GM23338 (cell line): ENCODE results near the gene LAMB1. TPM values are rescaled to one million over a fixed set of nuclear protein-coding genes. Genes with fewer than 3 reads are reported as not detected.

ENCODE experiments used
- ATAC-seq: fragments of 200-7000 bp; cut with Tn5 transposase; 3 replicates; pipeline ENCODE4 v1.9.1; 2020
- DNase-seq: peaks from one replicate; pipeline ENCODE4 v3.0.0-alpha.2; 2015; ENCODE audit warnings: low spot score
- H2AFZ ChIP-seq: fragments of 200-600 bp; sonication (generic); 2 replicates; pipeline ENCODE4 v1.8.0; 2016; ENCODE audit warnings: antibody characterized with exemption, mild to moderate bottlenecking, moderate library complexity
- H3F3A ChIP-seq: fragments of 200-600 bp; sonication (generic); replicated peaks from 2 replicates; pipeline ENCODE4 v1.8.0; 2017; ENCODE audit warnings: antibody characterized with exemption, mixed run types, low read depth
- H3K27ac ChIP-seq: fragments of 200-600 bp; sonication (generic); 2 replicates; pipeline ENCODE4 v1.6.1; 2016; ENCODE audit warnings: low read depth
- H3K27me3 ChIP-seq: fragments of 200-600 bp; sonication (generic); 2 replicates; pipeline ENCODE4 v1.8.0; 2016; ENCODE audit warnings: mild to moderate bottlenecking, mixed run types, moderate library complexity; ENCODE audit not compliant: insufficient read depth
- H3K36me3 ChIP-seq: fragments of 200-600 bp; sonication (generic); 2 replicates; pipeline ENCODE4 v1.8.0; 2016; ENCODE audit warnings: mild to moderate bottlenecking; ENCODE audit not compliant: insufficient read depth
- H3K4me1 ChIP-seq: fragments of 200-600 bp; sonication (generic); 2 replicates; pipeline ENCODE4 v1.8.0; 2016; ENCODE audit warnings: mild to moderate bottlenecking, moderate library complexity; ENCODE audit not compliant: insufficient read depth
- H3K4me2 ChIP-seq: fragments of 200-600 bp; sonication (generic); 2 replicates; pipeline ENCODE4 v1.7.1; 2017; ENCODE audit warnings: mixed run types
- H3K4me3 ChIP-seq: fragments of 200-600 bp; sonication (generic); 2 replicates; pipeline ENCODE4 v1.6.1; 2016; ENCODE audit warnings: mixed run types
- H3K79me2 ChIP-seq: fragments of 200-600 bp; sonication (generic); replicated peaks from 2 replicates; pipeline ENCODE4 v1.8.0; 2017; ENCODE audit warnings: mild to moderate bottlenecking; ENCODE audit not compliant: insufficient read depth
- H3K9me2 ChIP-seq: fragments of 200-600 bp; sonication (generic); 2 replicates; pipeline ENCODE4 v1.8.0; 2017; ENCODE audit not compliant: insufficient read depth
- H4K20me1 ChIP-seq: fragments of 200-600 bp; sonication (generic); replicated peaks from 2 replicates; pipeline ENCODE4 v1.8.0; 2017; ENCODE audit warnings: mild to moderate bottlenecking; ENCODE audit not compliant: insufficient read depth
- H3K27ac Mint-ChIP-seq: 2 replicates; pipeline ENCODE4 v1.8.0; 2020; ENCODE audit warnings: inconsistent platforms, mild to moderate bottlenecking, moderate library complexity, mixed read lengths
- H3K27me3 Mint-ChIP-seq: 3 replicates; pipeline ENCODE4 v1.8.0; 2022; ENCODE audit warnings: low read depth, mild to moderate bottlenecking, moderate library complexity, mixed read lengths, inconsistent platforms; ENCODE audit not compliant: insufficient read depth, poor library complexity
- H3K36me3 Mint-ChIP-seq: 3 replicates; pipeline ENCODE4 v1.8.0; 2021; ENCODE audit warnings: low read depth, mild to moderate bottlenecking, inconsistent platforms, moderate library complexity, mixed read lengths
- H3K4me1 Mint-ChIP-seq: 3 replicates; pipeline ENCODE4 v1.8.0; 2020; ENCODE audit warnings: mild to moderate bottlenecking, inconsistent platforms, mixed read lengths
- H3K4me3 Mint-ChIP-seq: 3 replicates; pipeline ENCODE4 v1.8.0; 2021; ENCODE audit warnings: moderate library complexity, mild to moderate bottlenecking, inconsistent platforms, mixed read lengths
- H3K9me3 Mint-ChIP-seq: 3 replicates; pipeline ENCODE4 v1.8.0; 2020; ENCODE audit warnings: moderate library complexity, mild to moderate bottlenecking, inconsistent platforms, mixed read lengths
- ETS1 ChIP-seq: IDR thresholded peaks from 2 replicates; pipeline ENCODE4 v1.6.1; 2016; ENCODE audit warnings: antibody characterized with exemption
- EZH2 ChIP-seq: fragments of 200-600 bp; sonication (generic); IDR thresholded peaks from one replicate; pipeline ENCODE4 v1.8.0; 2017; ENCODE audit warnings: antibody characterized with exemption, mild to moderate bottlenecking, low read depth; ENCODE audit not compliant: unreplicated experiment
- EZH2phosphoT487 ChIP-seq: fragments of 200-600 bp; sonication (generic); IDR thresholded peaks from one replicate; pipeline ENCODE4 v1.8.1; 2018; ENCODE audit warnings: antibody characterized with exemption; ENCODE audit not compliant: unreplicated experiment
- JUNB ChIP-seq: IDR thresholded peaks from one replicate; pipeline ENCODE4 v1.6.1; 2016; ENCODE audit warnings: antibody characterized with exemption; ENCODE audit not compliant: unreplicated experiment
- POLR2AphosphoS5 ChIP-seq: IDR thresholded peaks from 2 replicates; pipeline ENCODE4 v1.6.1; 2016; ENCODE audit warnings: antibody characterized with exemption, low read depth
- STAT1 ChIP-seq: IDR thresholded peaks from one replicate; pipeline ENCODE4 v1.6.1; 2016; ENCODE audit warnings: antibody characterized with exemption; ENCODE audit not compliant: unreplicated experiment
- ZNF114 ChIP-seq: fragments of 250-450 bp; sonication (Bioruptor Pico); IDR thresholded peaks from 2 replicates; pipeline ENCODE4 v1.5.0; 2020; ENCODE audit warnings: mild to moderate bottlenecking, moderate library complexity
- ZNF331 ChIP-seq: fragments of 250-450 bp; sonication (Bioruptor Pico); IDR thresholded peaks from 2 replicates; pipeline ENCODE4 v1.5.0; 2020; ENCODE audit warnings: low read depth, mild to moderate bottlenecking, moderate library complexity
- polyA plus RNA-seq: library from polyadenylated mRNA; unstranded; fragments of >200 nt; fragmentation: Nextera tagmentation; extraction: Ambion mirVana; gene quantifications from 2 replicates; pipeline ENCODE4 v1.2.1, GENCODE V29; 2016
- total RNA-seq: library from RNA; depleted of rRNA; stranded (reverse); fragments of >200 nt; shearing (Covaris generic); gene quantifications from 2 replicates; pipeline ENCODE4 v1.2.3, GENCODE V29; 2014
- TF ChIP-seq, protein P1 (sequence below): IDR thresholded peaks from one replicate; pipeline ENCODE4 v1.6.1; 2018; ENCODE audit warnings: antibody characterized with exemption; ENCODE audit not compliant: unreplicated experiment

The LAMB1 gene
- total and polyA plus RNA-seq, 2 experiments from 2014 or later, result 53.5 to 57.8 TPM

GRCh38 chr7:108038986-108039385 is 36.0 kb upstream of the LAMB1 start:
- DNase-seq (no peak), ATAC-seq (no peak)
- Histone ChIP-seq H3K27me3 (no peaks in the 10 kb centered on the region), H4K20me1 (no peaks in the 10 kb centered on the region), H3K4me1 (peaks cover 9% of the 10 kb centered on the region; the same call in 1 of the 2 replicates), H2AFZ (no peak overlapping the region), H3K9me2 (no peaks in the 10 kb centered on the region), H3K27ac (no peak overlapping the region), H3K36me3 (no peaks in the 10 kb centered on the region), H3K79me2 (no peaks in the 10 kb centered on the region), H3F3A (no peaks in the 10 kb centered on the region), H3K4me3 (no peak overlapping the region), H3K4me2 (no peak overlapping the region)
- no peak overlapping the region for H3K4me3 Mint-ChIP-seq
- H3K27ac Mint-ChIP-seq, result no peak overlapping the region
- no peaks in the 10 kb centered on the region for H3K36me3 Mint-ChIP-seq
- peaks cover 9% of the 10 kb centered on the region; the same call in 2 of the 3 replicates for H3K4me1 Mint-ChIP-seq
- H3K27me3 Mint-ChIP-seq, result peaks cover 2% of the 10 kb centered on the region
- H3K9me3 Mint-ChIP-seq, result no peaks in the 10 kb centered on the region
- TF ChIP-seq EZH2, result no peak
- TF ChIP-seq ETS1, result no peak
- TF ChIP-seq, protein P1, sequence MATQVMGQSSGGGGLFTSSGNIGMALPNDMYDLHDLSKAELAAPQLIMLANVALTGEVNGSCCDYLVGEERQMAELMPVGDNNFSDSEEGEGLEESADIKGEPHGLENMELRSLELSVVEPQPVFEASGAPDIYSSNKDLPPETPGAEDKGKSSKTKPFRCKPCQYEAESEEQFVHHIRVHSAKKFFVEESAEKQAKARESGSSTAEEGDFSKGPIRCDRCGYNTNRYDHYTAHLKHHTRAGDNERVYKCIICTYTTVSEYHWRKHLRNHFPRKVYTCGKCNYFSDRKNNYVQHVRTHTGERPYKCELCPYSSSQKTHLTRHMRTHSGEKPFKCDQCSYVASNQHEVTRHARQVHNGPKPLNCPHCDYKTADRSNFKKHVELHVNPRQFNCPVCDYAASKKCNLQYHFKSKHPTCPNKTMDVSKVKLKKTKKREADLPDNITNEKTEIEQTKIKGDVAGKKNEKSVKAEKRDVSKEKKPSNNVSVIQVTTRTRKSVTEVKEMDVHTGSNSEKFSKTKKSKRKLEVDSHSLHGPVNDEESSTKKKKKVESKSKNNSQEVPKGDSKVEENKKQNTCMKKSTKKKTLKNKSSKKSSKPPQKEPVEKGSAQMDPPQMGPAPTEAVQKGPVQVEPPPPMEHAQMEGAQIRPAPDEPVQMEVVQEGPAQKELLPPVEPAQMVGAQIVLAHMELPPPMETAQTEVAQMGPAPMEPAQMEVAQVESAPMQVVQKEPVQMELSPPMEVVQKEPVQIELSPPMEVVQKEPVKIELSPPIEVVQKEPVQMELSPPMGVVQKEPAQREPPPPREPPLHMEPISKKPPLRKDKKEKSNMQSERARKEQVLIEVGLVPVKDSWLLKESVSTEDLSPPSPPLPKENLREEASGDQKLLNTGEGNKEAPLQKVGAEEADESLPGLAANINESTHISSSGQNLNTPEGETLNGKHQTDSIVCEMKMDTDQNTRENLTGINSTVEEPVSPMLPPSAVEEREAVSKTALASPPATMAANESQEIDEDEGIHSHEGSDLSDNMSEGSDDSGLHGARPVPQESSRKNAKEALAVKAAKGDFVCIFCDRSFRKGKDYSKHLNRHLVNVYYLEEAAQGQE, result no peak
- TF ChIP-seq STAT1, result no peak

- Histone ChIP-seq H2AFZ (no peak overlapping the region), H3F3A (no peaks in the 10 kb centered on the region), H3K4me2 (no peak overlapping the region), H3K79me2 (no peaks in the 10 kb centered on the region), H3K36me3 (no peaks in the 10 kb centered on the region), H3K27me3 (no peaks in the 10 kb centered on the region), H4K20me1 (no peaks in the 10 kb centered on the region), H3K4me3 (no peak overlapping the region), H3K9me2 (no peaks in the 10 kb centered on the region), H3K4me1 (peaks cover 12% of the 10 kb centered on the region; the same call in 1 of the 2 replicates), H3K27ac (no peak overlapping the region)
- DNase-seq (no peak), ATAC-seq (no peak)
- H3K36me3 Mint-ChIP-seq, result no peaks in the 10 kb centered on the region
- H3K27ac Mint-ChIP-seq, result no peak overlapping the region
- H3K4me1 Mint-ChIP-seq, result peaks cover 18% of the 10 kb centered on the region
- H3K27me3 Mint-ChIP-seq, result peaks cover 2% of the 10 kb centered on the region
- no peak overlapping the region for H3K4me3 Mint-ChIP-seq
- no peaks in the 10 kb centered on the region for H3K9me3 Mint-ChIP-seq
- TF ChIP-seq STAT1, result no peak
- TF ChIP-seq JUNB, result no peak
- TF ChIP-seq, protein P1, result no peak
- TF ChIP-seq EZH2, result no peak
- no peak for TF ChIP-seq EZH2phosphoT487
- no peak for TF ChIP-seq POLR2AphosphoS5
- no peak for TF ChIP-seq ZNF331 (CRISPR knock-in tag)
- TF ChIP-seq ZNF114, result no peak
Observed at GRCh38 chr7:108037741-108038140, 34.8 kb upstream of the LAMB1 start.
